Body of pancreas (tissue), 4 donors: Measurements from ENCODE around the gene PRR14. TPM values are rescaled to one million over a fixed set of nuclear protein-coding genes. Genes with fewer than 3 reads are reported as not detected.

Experiments used
- ATAC-seq: fragments of 150-250 bp; one replicate; pipeline ENCODE4 v1.9.1; 2016
- DNase-seq, 4 donors: peaks; one replicate each; pipeline ENCODE4 v3.0.0-alpha.2; 2019
- H3K27ac ChIP-seq, 4 donors: fragments of 200-600 bp; sonication (generic); 1 replicate in 3 of 4; 2 replicates in 1 of 4; pipeline versions ENCODE4 v1.5.1 to v1.6.1; 2016 to 2019; ENCODE audit warnings: mild to moderate bottlenecking in 1 of 4, mixed read lengths in 1 of 4, moderate library complexity in 1 of 4
- H3K27me3 ChIP-seq, 2 donors: fragments of 200-600 bp; sonication (generic); one replicate each; pipeline ENCODE4 v1.6.0; 2016; ENCODE audit warnings: mild to moderate bottlenecking in 1 of 2
- H3K36me3 ChIP-seq, 2 donors: fragments of 200-600 bp; sonication (generic); replicated peaks in 1 of 2; 2 replicates each; pipeline ENCODE4 v1.5.1; 2016; ENCODE audit warnings: low read depth in 2 of 2; ENCODE audit not compliant: insufficient read depth in 1 of 2
- H3K4me1 ChIP-seq: fragments of 200-600 bp; sonication (generic); one replicate; pipeline ENCODE4 v1.6.0; 2016
- H3K4me3 ChIP-seq, 2 donors: fragments of 200-600 bp; sonication (generic); 1 replicate in 1 of 2; 2 replicates in 1 of 2; pipeline ENCODE4 v1.5.1; 2016 to 2019
- H3K9me3 ChIP-seq, 3 donors: fragments of 200-600 bp; sonication (generic); 1 replicate in 2 of 3; 2 replicates in 1 of 3; pipeline ENCODE4 v1.5.1; 2016
- POLR2A ChIP-seq, 3 donors: fragments of 450-650 bp; IDR thresholded peaks; one replicate each; pipeline ENCODE4 v1.6.1; 2016; ENCODE audit warnings: antibody characterized with exemption in 3 of 3, mild to moderate bottlenecking in 2 of 3
- WGBS, 2 donors: methylation state at CpG; one replicate each; pipeline ENCODE4 v1.1.5; 2017; 5-methylcytosine and 5-hydroxymethylcytosine counted together
- intact Hi-C: fragments of 100-400 bp; cut with DNase I; formaldehyde crosslinking; loops from one replicate; pipeline ENCODE4 v1.15.1; 2023
- total RNA-seq, 2 donors: library from RNA; depleted of rRNA; stranded (reverse); fragments of >200 nt; gene quantifications; one replicate each; pipeline ENCODE4 v1.1.0, GENCODE V29; 2016
- TF ChIP-seq, protein P1 (sequence below), 7 experiments: fragments of 450-650 bp in 4 of 7; fragments of 200-600 bp in 3 of 7; sonication (generic) in 3 of 7; IDR thresholded peaks; one replicate each; pipeline ENCODE4 v1.5.1; 2016 to 2019; ENCODE audit warnings: antibody characterized with exemption in 7 of 7

Gene PRR14
- total RNA-seq, 2 donors from 2014 or later: 20.5 to 65.6 TPM

DNA sequence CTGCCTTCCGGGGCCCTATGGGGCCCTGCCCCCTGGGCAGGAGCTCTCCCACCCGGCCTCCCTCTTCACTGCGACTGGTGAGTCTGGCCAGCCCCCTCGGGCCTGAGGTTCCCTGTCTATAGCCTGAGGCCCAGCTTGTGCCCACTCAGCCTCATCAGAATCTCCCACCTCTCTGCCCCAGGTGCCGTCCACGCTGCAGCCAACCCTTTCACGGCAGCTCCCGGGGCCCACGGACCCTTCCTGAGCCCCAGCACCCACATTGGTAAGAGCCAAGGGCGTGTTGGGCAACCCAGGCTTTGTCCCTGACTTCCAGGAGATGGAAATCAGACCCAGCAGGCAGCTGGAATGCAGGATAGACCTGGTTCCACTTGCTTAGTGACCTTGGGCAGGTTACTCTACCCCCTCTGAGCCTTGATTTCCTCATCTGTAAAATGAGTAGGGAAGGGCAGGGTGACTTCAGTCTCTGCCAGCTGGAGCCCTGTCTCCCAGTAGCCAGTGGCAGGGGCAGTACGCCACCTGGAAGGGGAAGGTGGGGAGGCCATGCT, 16.7 kb downstream of the PRR14 start:
- DNase-seq (no peak), ATAC-seq (no peak)
- TF ChIP-seq, protein P1, sequence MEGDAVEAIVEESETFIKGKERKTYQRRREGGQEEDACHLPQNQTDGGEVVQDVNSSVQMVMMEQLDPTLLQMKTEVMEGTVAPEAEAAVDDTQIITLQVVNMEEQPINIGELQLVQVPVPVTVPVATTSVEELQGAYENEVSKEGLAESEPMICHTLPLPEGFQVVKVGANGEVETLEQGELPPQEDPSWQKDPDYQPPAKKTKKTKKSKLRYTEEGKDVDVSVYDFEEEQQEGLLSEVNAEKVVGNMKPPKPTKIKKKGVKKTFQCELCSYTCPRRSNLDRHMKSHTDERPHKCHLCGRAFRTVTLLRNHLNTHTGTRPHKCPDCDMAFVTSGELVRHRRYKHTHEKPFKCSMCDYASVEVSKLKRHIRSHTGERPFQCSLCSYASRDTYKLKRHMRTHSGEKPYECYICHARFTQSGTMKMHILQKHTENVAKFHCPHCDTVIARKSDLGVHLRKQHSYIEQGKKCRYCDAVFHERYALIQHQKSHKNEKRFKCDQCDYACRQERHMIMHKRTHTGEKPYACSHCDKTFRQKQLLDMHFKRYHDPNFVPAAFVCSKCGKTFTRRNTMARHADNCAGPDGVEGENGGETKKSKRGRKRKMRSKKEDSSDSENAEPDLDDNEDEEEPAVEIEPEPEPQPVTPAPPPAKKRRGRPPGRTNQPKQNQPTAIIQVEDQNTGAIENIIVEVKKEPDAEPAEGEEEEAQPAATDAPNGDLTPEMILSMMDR (IDR thresholded peaks at IDR 0.05): no peak
- no peak for TF ChIP-seq POLR2A (IDR thresholded peaks at IDR 0.05)
- Histone ChIP-seq H3K27me3 (no peaks in the 10 kb centered on the region), H3K4me3 (no peak overlapping the region), H3K36me3 (peaks cover 28 to 41% of the 10 kb centered on the region in 2 donors), H3K9me3 (no peaks in the 10 kb centered on the region), H3K27ac (no peak overlapping the region), H3K4me1 (peaks cover 10% of the 10 kb centered on the region)
- 87 to 100% methylated on average over 2 to 11 of the region's 11 CpGs for WGBS, 2 donors
- intact Hi-C loops: no loop called here

DNA sequence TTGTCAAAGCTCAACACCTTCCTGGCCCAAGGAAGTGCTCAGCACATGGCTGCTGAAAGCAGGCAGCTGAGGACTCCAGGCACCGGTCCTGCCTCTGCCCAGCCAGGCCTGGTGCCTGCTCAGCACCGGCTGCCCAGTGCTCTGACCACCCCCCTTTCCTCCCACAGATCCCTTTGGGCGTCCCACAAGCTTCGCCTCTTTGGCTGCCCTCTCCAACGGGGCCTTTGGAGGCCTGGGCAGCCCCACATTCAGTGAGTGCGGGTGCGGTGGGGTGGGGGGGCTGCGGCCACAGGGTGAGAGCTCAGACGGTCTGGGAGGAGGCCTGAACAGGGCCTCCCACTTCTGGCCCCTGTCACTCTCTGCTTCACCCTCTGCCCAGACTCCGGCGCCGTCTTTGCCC, 17.6 kb downstream of the PRR14 start:
- no peaks in the 10 kb centered on the region for H3K27me3 ChIP-seq
- DNase-seq (no peak), ATAC-seq (no peak)
- H3K4me1 ChIP-seq: peaks cover 4% of the 10 kb centered on the region
- peaks cover 28 to 41% of the 10 kb centered on the region in 2 donors for H3K36me3 ChIP-seq
- TF ChIP-seq, protein P1 (IDR thresholded peaks at IDR 0.05): no peak
- TF ChIP-seq POLR2A (IDR thresholded peaks at IDR 0.05): no peak
- no peak overlapping the region for H3K4me3 ChIP-seq
- H3K27ac ChIP-seq: no peak overlapping the region
- intact Hi-C loops: no loop called here
- WGBS, 2 donors: 86 to 89% methylated on average over 12 of the region's 12 CpGs
- H3K9me3 ChIP-seq: no peaks in the 10 kb centered on the region

DNA sequence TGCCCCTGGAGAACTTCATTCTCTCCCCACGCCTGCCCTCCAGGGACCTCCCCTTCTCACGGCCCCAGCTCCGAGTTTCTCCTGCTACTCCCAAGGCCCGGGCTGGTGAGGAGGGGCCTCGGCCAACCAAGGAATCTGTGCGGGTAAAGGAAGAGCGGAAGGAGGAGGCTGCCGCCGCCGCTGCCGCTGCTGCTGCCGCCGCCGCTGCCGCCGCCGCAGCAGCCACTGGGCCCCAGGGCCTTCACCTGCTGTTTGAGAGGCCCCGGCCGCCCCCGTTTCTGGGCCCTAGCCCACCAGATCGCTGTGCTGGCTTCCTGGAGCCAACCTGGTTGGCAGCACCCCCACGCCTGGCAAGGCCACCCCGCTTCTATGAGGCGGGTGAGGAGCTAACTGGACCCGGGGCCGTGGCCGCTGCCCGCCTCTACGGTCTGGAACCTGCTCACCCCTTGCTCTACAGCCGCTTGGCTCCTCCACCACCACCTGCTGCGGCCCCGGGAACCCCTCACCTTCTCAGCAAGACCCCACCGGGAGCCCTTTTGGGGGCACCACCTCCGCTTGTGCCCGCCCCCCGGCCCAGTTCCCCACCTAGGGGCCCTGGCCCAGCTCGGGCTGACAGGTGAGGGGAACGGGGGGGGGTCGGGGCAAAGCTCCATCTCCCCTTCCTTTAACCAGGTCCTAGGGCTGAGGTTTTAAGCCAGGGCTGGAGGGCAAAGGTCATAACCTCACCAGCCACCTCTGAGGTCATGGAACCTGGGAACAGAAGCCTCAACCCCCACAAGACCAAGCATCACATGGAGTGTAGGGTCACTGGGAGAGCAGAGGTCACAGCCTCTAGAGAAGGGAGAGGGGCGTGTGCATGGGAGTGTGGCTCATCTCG, 18.5 kb downstream of the PRR14 start:
- Histone ChIP-seq H3K27me3 (no peaks in the 10 kb centered on the region), H3K27ac (no peak overlapping the region), H3K36me3 (peaks cover 28 to 38% of the 10 kb centered on the region in 2 donors), H3K9me3 (no peaks in the 10 kb centered on the region), H3K4me1 (no peaks in the 10 kb centered on the region), H3K4me3 (no peak overlapping the region)
- TF ChIP-seq POLR2A (IDR thresholded peaks at IDR 0.05): no peak
- TF ChIP-seq, protein P1 (IDR thresholded peaks at IDR 0.05): no peak
- intact Hi-C loops: no loop called here
- 92 to 93% methylated on average over 15 to 39 of the region's 41 CpGs for WGBS, 2 donors
- DNase-seq: no peak
- ATAC-seq: no peak

DNA sequence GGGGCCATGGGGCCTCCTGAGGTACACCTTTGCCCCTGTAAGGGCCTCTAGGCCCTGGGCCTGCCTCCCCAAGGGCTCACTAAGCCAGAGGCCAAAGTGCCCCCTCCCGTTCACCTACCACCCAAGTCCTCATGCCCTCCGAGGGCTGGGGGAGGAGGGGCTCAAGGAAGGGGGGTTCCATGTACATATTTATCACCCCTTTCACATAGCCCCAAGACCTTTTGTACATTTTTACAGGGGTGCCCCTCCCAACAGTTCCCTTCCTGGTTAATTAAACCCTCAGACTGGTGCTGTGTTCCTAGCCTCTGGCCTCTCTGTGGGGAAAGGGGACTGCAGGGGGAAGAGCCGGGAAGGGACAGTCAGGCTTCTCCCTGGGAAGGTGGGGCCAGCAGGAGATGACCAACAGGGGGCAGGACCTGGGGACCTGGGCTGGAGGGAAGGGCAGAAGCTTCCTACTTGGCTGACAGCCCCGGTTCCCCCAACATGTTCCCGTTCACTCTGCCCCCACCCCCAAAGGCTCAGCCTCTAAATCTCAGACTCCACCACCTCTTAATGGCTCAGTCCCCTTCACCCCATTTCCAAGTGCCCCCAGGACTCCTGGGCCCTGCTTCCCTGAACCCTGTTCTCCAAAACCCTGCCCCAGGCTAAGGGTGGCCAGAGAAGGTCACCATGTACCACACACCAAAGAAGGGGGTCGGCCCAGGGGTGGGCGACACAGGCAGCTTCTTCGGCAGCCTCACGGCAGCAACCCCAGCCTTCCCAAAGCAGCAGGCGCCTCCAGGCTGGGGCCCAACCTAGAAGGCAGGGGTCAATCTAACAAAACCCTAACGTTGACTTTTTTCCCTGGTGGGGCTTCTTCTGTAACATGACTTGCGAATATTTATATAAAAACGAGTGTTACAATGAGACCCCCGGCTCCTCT, 19.4 kb downstream of the PRR14 start:
- Histone ChIP-seq H3K36me3 (peaks cover 28 to 32% of the 10 kb centered on the region in 2 donors), H3K27ac (no peak overlapping the region), H3K9me3 (no peaks in the 10 kb centered on the region), H3K4me1 (no peaks in the 10 kb centered on the region), H3K27me3 (no peaks in the 10 kb centered on the region), H3K4me3 (no peak overlapping the region)
- no peak for DNase-seq
- 86 to 91% methylated on average over 14 of the region's 14 CpGs for WGBS, 2 donors
- no peak for ATAC-seq
- intact Hi-C loops: no loop called here
- no peak for TF ChIP-seq POLR2A (IDR thresholded peaks at IDR 0.05)
- TF ChIP-seq, protein P1 (IDR thresholded peaks at IDR 0.05): no peak
